ENCODE measurements around the gene KCP.

GRCh38 chr7:128827971-128828711, 82.4 kb downstream of the KCP start:
- TF ChIP-seq REST (IDR thresholded peaks at IDR 0.05; ENCODE audit: low read depth, low read length) (no peak), CTCF (IDR thresholded peaks at IDR 0.05) (no peak), NRF1 (IDR thresholded peaks at IDR 0.05; ENCODE audit: low read depth, low read length) (no peak)

Measured in SK-N-SH (cell line).